Aorta (tissue), 5 donors: Measurements from ENCODE around the gene DNMBP. TPM values are rescaled to one million over a fixed set of nuclear protein-coding genes. Genes with fewer than 3 reads are reported as not detected.

ENCODE experiments used
- ATAC-seq: fragments of 200-7000 bp; cut with Tn5 transposase; one replicate; pipeline ENCODE4 v1.9.1; 2022; ENCODE audit warnings: moderate library complexity; ENCODE audit not compliant: low FRiP score
- DNase-seq, 2 donors: peaks; one replicate each; pipeline ENCODE4 v3.0.0-alpha.2; 2020
- H3K27ac ChIP-seq, 2 donors: one replicate each; pipeline ENCODE4 v1.5.1; 2013; ENCODE audit warnings: low read length in 2 of 2, mild to moderate bottlenecking in 2 of 2, moderate library complexity in 2 of 2, control low read depth in 1 of 2, inconsistent platforms in 1 of 2, low read depth in 1 of 2
- H3K27me3 ChIP-seq, 2 donors: one replicate each; pipeline ENCODE4 v1.6.1; 2013; ENCODE audit warnings: control low read depth in 1 of 2, low read length in 1 of 2, mild to moderate bottlenecking in 1 of 2, moderate library complexity in 1 of 2; ENCODE audit not compliant: insufficient read depth in 2 of 2, control insufficient read depth in 1 of 2
- H3K36me3 ChIP-seq, 2 donors: one replicate each; pipeline ENCODE4 v1.6.1; 2013; ENCODE audit warnings: control low read depth in 1 of 2, low read length in 1 of 2, mild to moderate bottlenecking in 1 of 2; ENCODE audit not compliant: insufficient read depth in 2 of 2, control insufficient read depth in 1 of 2
- H3K4me1 ChIP-seq, 2 donors: one replicate each; pipeline ENCODE4 v1.6.1; 2013; ENCODE audit warnings: low read length in 2 of 2, control low read depth in 1 of 2, mild to moderate bottlenecking in 1 of 2, moderate library complexity in 1 of 2; ENCODE audit not compliant: insufficient read depth in 2 of 2, control insufficient read depth in 1 of 2
- H3K4me3 ChIP-seq, 2 donors: one replicate each; pipeline ENCODE4 v1.5.1; 2013; ENCODE audit warnings: low read length in 2 of 2, control low read depth in 1 of 2, mild to moderate bottlenecking in 1 of 2
- H3K9me3 ChIP-seq: one replicate; pipeline ENCODE4 v1.6.1; 2013; ENCODE audit warnings: mild to moderate bottlenecking, low read length; ENCODE audit not compliant: control insufficient read depth
- WGBS, 2 donors: extraction: QIAGEN DNeasy Blood & Tissue Kit; methylation state at CpG; one replicate each; pipeline ENCODE4 v1.1.7; 2013; 5-methylcytosine and 5-hydroxymethylcytosine counted together
- intact Hi-C, 2 donors: fragments of 100-400 bp; cut with DNase I; formaldehyde crosslinking; loops; one replicate each; pipeline versions ENCODE4 v1.14.2 to v1.15.0; 2022
- polyA plus RNA-seq, 2 donors: library from polyadenylated mRNA; stranded (reverse); fragments of 200-250 nt; gene quantifications; one replicate each; pipeline ENCODE4 v1.2.3, GENCODE V29; 2013
- total RNA-seq, 2 donors: library from RNA; stranded (reverse); fragmentation: NEBNext Ultra II Directional; extraction: Animal tissue kit (Norgen Biotek cat#: 25700); gene quantifications; one replicate each; pipeline ENCODE4 v1.2.1, GENCODE V29; 2021
- donor health status: healthy with polysubstance abuse.
- donor health status: Bipolar disorder and iron deficiency.
- donor health status: DM: no; HTN: no; CAD: no.
- donor health status: DM: no; HTN: no; CAD: no.
- donor health status: DM: yes; HTN: yes; CAD: no.

Gene DNMBP
- total and polyA plus RNA-seq, 4 donors, result 5.5 to 23.9 (median 11.1) TPM

GRCh38 chr10:100041306-100042002 lies 31.7 kb upstream of the DNMBP start:
- DNase-seq (no peak), ATAC-seq (no peak)
- WGBS, 2 donors, result 53 to 57% methylated on average over 2 of the region's 2 CpGs
- intact Hi-C loops, result no loop called here
- no peak overlapping the region for H3K4me3 ChIP-seq
- H3K27me3 ChIP-seq, result no peaks in the 10 kb centered on the region
- H3K9me3 ChIP-seq, result no peaks in the 10 kb centered on the region
- no peaks in the 10 kb centered on the region for H3K36me3 ChIP-seq
- H3K4me1 ChIP-seq, result no peaks in the 10 kb centered on the region
- no peak overlapping the region for H3K27ac ChIP-seq

- ATAC-seq (no peak), DNase-seq (no peak)
- WGBS, 2 donors, result 18 to 35% methylated on average over 1 of the region's 1 CpG
- no peaks in the 10 kb centered on the region for H3K4me1 ChIP-seq
- no peaks in the 10 kb centered on the region for H3K36me3 ChIP-seq
- H3K9me3 ChIP-seq, result no peaks in the 10 kb centered on the region
- no peaks in the 10 kb centered on the region for H3K27me3 ChIP-seq
- intact Hi-C loops, result no loop called here
- H3K4me3 ChIP-seq, result no peak overlapping the region
- no peak overlapping the region for H3K27ac ChIP-seq
Observed at GRCh38 chr10:100038561-100039071, 28.9 kb upstream of the DNMBP start.

GRCh38 chr10:100037758-100038315 lies 28.1 kb upstream of the DNMBP start:
- Histone ChIP-seq H3K27me3 (no peaks in the 10 kb centered on the region), H3K4me3 (no peak overlapping the region), H3K36me3 (no peaks in the 10 kb centered on the region), H3K4me1 (no peaks in the 10 kb centered on the region), H3K9me3 (no peaks in the 10 kb centered on the region), H3K27ac (no peak overlapping the region)
- intact Hi-C loops, result no loop called here
- WGBS, 2 donors, result 74 to 81% methylated on average over 5 of the region's 5 CpGs
- no peak for DNase-seq
- ATAC-seq, result no peak

- no peak overlapping the region for H3K27ac ChIP-seq
- H3K4me1 ChIP-seq, result no peaks in the 10 kb centered on the region
- no peaks in the 10 kb centered on the region for H3K36me3 ChIP-seq
- H3K4me3 ChIP-seq, result no peak overlapping the region
- WGBS, 2 donors, result 87 to 88% methylated on average over 7 of the region's 7 CpGs
- no peaks in the 10 kb centered on the region for H3K27me3 ChIP-seq
- H3K9me3 ChIP-seq, result no peaks in the 10 kb centered on the region
- intact Hi-C loops, result no loop called here
- ATAC-seq, result no peak
- no peak for DNase-seq
Observed at GRCh38 chr10:100036850-100037249, 27.1 kb upstream of the DNMBP start.

GRCh38 chr10:100033766-100034418 lies 24.1 kb upstream of the DNMBP start:
- H3K4me3 ChIP-seq, result no peak overlapping the region
- ATAC-seq (no peak), DNase-seq (no peak)
- no peaks in the 10 kb centered on the region for H3K27me3 ChIP-seq
- H3K27ac ChIP-seq, result no peak overlapping the region
- H3K4me1 ChIP-seq, result no peaks in the 10 kb centered on the region
- 38 to 49% methylated on average over 1 of the region's 1 CpG for WGBS, 2 donors
- intact Hi-C loops, result no loop called here
- no peaks in the 10 kb centered on the region for H3K9me3 ChIP-seq
- H3K36me3 ChIP-seq, result no peaks in the 10 kb centered on the region

GRCh38 chr10:100027416-100027815 lies 17.7 kb upstream of the DNMBP start:
- 95 to 96% methylated on average over 1 of the region's 1 CpG for WGBS, 2 donors
- H3K27ac ChIP-seq, result no peak overlapping the region

GRCh38 chr10:100025576-100025975 lies 15.8 kb upstream of the DNMBP start:
- Histone ChIP-seq H3K4me3 (no peak overlapping the region), H3K36me3 (no peaks in the 10 kb centered on the region), H3K27ac (no peak overlapping the region), H3K4me1 (no peaks in the 10 kb centered on the region), H3K27me3 (no peaks in the 10 kb centered on the region), H3K9me3 (peaks cover 9% of the 10 kb centered on the region)
- no peak for ATAC-seq
- WGBS, 2 donors, result 17 to 30% methylated on average over 5 of the region's 5 CpGs
- no peak for DNase-seq
- intact Hi-C loops, result no loop called here

More at GRCh38 chr10:100027416-100027815, 17.7 kb upstream of the DNMBP start:
- no peak for DNase-seq
- intact Hi-C loops, result no loop called here
- H3K27me3 ChIP-seq, result no peaks in the 10 kb centered on the region
- no peaks in the 10 kb centered on the region for H3K36me3 ChIP-seq
- peaks cover 9% of the 10 kb centered on the region for H3K9me3 ChIP-seq
- H3K4me1 ChIP-seq, result no peaks in the 10 kb centered on the region
- no peak overlapping the region for H3K4me3 ChIP-seq
- no peak for ATAC-seq

- no peak overlapping the region for H3K4me3 ChIP-seq
- H3K27me3 ChIP-seq, result no peaks in the 10 kb centered on the region
- H3K36me3 ChIP-seq, result no peaks in the 10 kb centered on the region
- no peaks in the 10 kb centered on the region for H3K4me1 ChIP-seq
- no peak overlapping the region for H3K27ac ChIP-seq
- no peak for DNase-seq
- WGBS, 2 donors, result 84 to 89% methylated on average over 11 of the region's 11 CpGs
- ATAC-seq, result no peak
- H3K9me3 ChIP-seq, result peaks cover 9% of the 10 kb centered on the region
- intact Hi-C loops, result no loop called here
Observed at GRCh38 chr10:100024748-100025147, 15.0 kb upstream of the DNMBP start.

- Histone ChIP-seq H3K36me3 (no peaks in the 10 kb centered on the region), H3K4me1 (no peaks in the 10 kb centered on the region), H3K27me3 (no peaks in the 10 kb centered on the region), H3K4me3 (no peak overlapping the region), H3K27ac (no peak overlapping the region), H3K9me3 (no peaks in the 10 kb centered on the region)
- intact Hi-C loops, result no loop called here
- ATAC-seq (no peak), DNase-seq (no peak)
- 50 to 63% methylated on average over 2 of the region's 2 CpGs for WGBS, 2 donors
Observed at GRCh38 chr10:100022403-100022802, 12.7 kb upstream of the DNMBP start.
